ENCODE data around the gene CDC42EP2. TPM values are rescaled to one million over a fixed set of nuclear protein-coding genes. Genes with fewer than 3 reads are reported as not detected.

Gene CDC42EP2
- total RNA-seq, 3 donors from 2014 or later (not counting 1 experiment from before 2014, with no cell fraction given): 1.4 to 1.5 (median 1.5) TPM

GRCh38 chr11:65292890-65293289, 21.8 kb upstream of the CDC42EP2 start:
- ATAC-seq: no peak
- intact Hi-C loops (cut with micrococcal nuclease): no loop called here
- DNase-seq: no peak
- Mint-ChIP-seq H3K27ac (no peak overlapping the region), H3K4me3 (no peak overlapping the region), H3K36me3 (peaks cover 14% of the 10 kb centered on the region), H3K4me1 (no peaks in the 10 kb centered on the region), H3K9me3 (no peaks in the 10 kb centered on the region), H3K27me3 (ENCODE audit: low read depth in 2 of 2) (no peaks in the 10 kb centered on the region)
- 72% methylated on average over 5 of the region's 5 CpGs for WGBS (ENCODE audit: insufficient coverage)
- peaks cover 6% of the 10 kb centered on the region for H3K4me1 ChIP-seq (ENCODE audit: control insufficient read depth, insufficient read depth, low read length)
- no peaks in the 10 kb centered on the region for H3K27me3 ChIP-seq (ENCODE audit: control insufficient read depth, insufficient read depth, low read length)
- H3K9me3 ChIP-seq (ENCODE audit: control insufficient read depth, insufficient read depth, low read length): no peaks in the 10 kb centered on the region
- H3K4me3 ChIP-seq (ENCODE audit: low read length): no peak overlapping the region
- no peak overlapping the region for H3K27ac ChIP-seq (ENCODE audit: low read length)
- peaks cover 53% of the 10 kb centered on the region for H3K36me3 ChIP-seq (ENCODE audit: control insufficient read depth, insufficient read depth, low read length)
- no peak for TF ChIP-seq CTCF (IDR thresholded peaks at IDR 0.05)

- Histone ChIP-seq H3K27me3 (ENCODE audit: control insufficient read depth, insufficient read depth, low read length) (no peaks in the 10 kb centered on the region), H3K4me1 (ENCODE audit: control insufficient read depth, insufficient read depth, low read length) (peaks cover 6% of the 10 kb centered on the region), H3K27ac (ENCODE audit: low read length) (no peak overlapping the region), H3K4me3 (ENCODE audit: low read length) (no peak overlapping the region), H3K9me3 (ENCODE audit: control insufficient read depth, insufficient read depth, low read length) (no peaks in the 10 kb centered on the region), H3K36me3 (ENCODE audit: control insufficient read depth, insufficient read depth, low read length) (peaks cover 56% of the 10 kb centered on the region)
- no peaks in the 10 kb centered on the region for H3K27me3 Mint-ChIP-seq (ENCODE audit: low read depth in 2 of 2)
- no peaks in the 10 kb centered on the region for H3K4me1 Mint-ChIP-seq
- no peaks in the 10 kb centered on the region for H3K9me3 Mint-ChIP-seq
- no peak for TF ChIP-seq CTCF (IDR thresholded peaks at IDR 0.05)
- DNase-seq: no peak
- no peak overlapping the region for H3K4me3 Mint-ChIP-seq
- no peak for ATAC-seq
- intact Hi-C loops (cut with micrococcal nuclease): no loop called here
- H3K27ac Mint-ChIP-seq: no peak overlapping the region
- WGBS (ENCODE audit: insufficient coverage): 97% methylated on average over 10 of the region's 10 CpGs
- peaks cover 14% of the 10 kb centered on the region for H3K36me3 Mint-ChIP-seq
Measured at GRCh38 chr11:65293909-65294381, 20.7 kb upstream of the CDC42EP2 start.

GRCh38 chr11:65295001-65295400, 19.7 kb upstream of the CDC42EP2 start:
- no peaks in the 10 kb centered on the region for H3K9me3 ChIP-seq (ENCODE audit: control insufficient read depth, insufficient read depth, low read length)
- no peak overlapping the region for H3K4me3 ChIP-seq (ENCODE audit: low read length)
- intact Hi-C loops (cut with micrococcal nuclease): no loop called here
- no peaks in the 10 kb centered on the region for H3K27me3 ChIP-seq (ENCODE audit: control insufficient read depth, insufficient read depth, low read length)
- no peak for ATAC-seq
- Mint-ChIP-seq H3K4me3 (no peak overlapping the region), H3K27ac (no peak overlapping the region), H3K27me3 (ENCODE audit: low read depth in 2 of 2) (no peaks in the 10 kb centered on the region), H3K4me1 (no peaks in the 10 kb centered on the region), H3K9me3 (no peaks in the 10 kb centered on the region), H3K36me3 (peaks cover 7% of the 10 kb centered on the region)
- no peak for TF ChIP-seq CTCF (IDR thresholded peaks at IDR 0.05)
- over 99% methylated on average over 11 of the region's 11 CpGs for WGBS (ENCODE audit: insufficient coverage)
- H3K27ac ChIP-seq (ENCODE audit: low read length): no peak overlapping the region
- H3K36me3 ChIP-seq (ENCODE audit: control insufficient read depth, insufficient read depth, low read length): peaks cover 48% of the 10 kb centered on the region
- H3K4me1 ChIP-seq (ENCODE audit: control insufficient read depth, insufficient read depth, low read length): peaks cover 6% of the 10 kb centered on the region
- no peak for DNase-seq

Data from natural killer cell (primary cell).